Activated naive CD4-positive, alpha-beta T cell treated with anti-CD3 and anti-CD28 coated beads, Interleukin-2, amount 10 ng/mL, durations not matched to agents 7 days and 5 days (primary cell): ENCODE results near the gene VGLL4.
"Not testable (repeated sequence)": the region's sequence is repeated elsewhere in the genome, so short reads cannot be mapped to it uniquely, and the experiment has no call there.

Experiments used
- CTCF ChIA-PET: fragments of 350-600 bp; sonication (Branson Sonifier 250); formaldehyde crosslinking; loops from one replicate; lab custom pipeline; 2021; ENCODE audit warnings: antibody characterized with exemption; lab: Charles Lee
- DNase-seq: peaks from one replicate; pipeline ENCODE4 v3.0.0-alpha.2; 2020
- H3K27ac Mint-ChIP-seq: one replicate; pipeline ENCODE4 v1.8.0; 2021; ENCODE audit warnings: mild to moderate bottlenecking, moderate library complexity, mixed read lengths
- H3K27me3 Mint-ChIP-seq: one replicate; pipeline ENCODE4 v1.8.0; 2021; ENCODE audit warnings: mild to moderate bottlenecking, mixed read lengths
- H3K36me3 Mint-ChIP-seq: one replicate; pipeline ENCODE4 v1.8.0; 2021; ENCODE audit warnings: mixed read lengths
- H3K4me1 Mint-ChIP-seq: one replicate; pipeline ENCODE4 v1.8.0; 2021; ENCODE audit warnings: mixed read lengths
- H3K4me3 Mint-ChIP-seq: one replicate; pipeline ENCODE4 v1.8.0; 2021; ENCODE audit warnings: mild to moderate bottlenecking, moderate library complexity, mixed read lengths
- H3K9me3 Mint-ChIP-seq: one replicate; pipeline ENCODE4 v1.8.0; 2021; ENCODE audit warnings: mixed read lengths

Gene VGLL4

GRCh38 chr3:11584570-11584969, 59.1 kb downstream of the VGLL4 start:
- Mint-ChIP-seq H3K4me3 (no peak overlapping the region), H3K9me3 (no peaks in the 10 kb centered on the region), H3K36me3 (peaks cover 24% of the 10 kb centered on the region), H3K27ac (no peak overlapping the region), H3K4me1 (peaks cover 40% of the 10 kb centered on the region), H3K27me3 (no peaks in the 10 kb centered on the region)
- CTCF ChIA-PET, result no interaction called here
- DNase-seq, result no peak

- CTCF ChIA-PET, result interaction anchor here (0.6 kb wide), 1 partner anchor 222 kb away, joined by 3 read pairs; no protein-coding TSS in a partner anchor
- H3K27me3 Mint-ChIP-seq, result no peaks in the 10 kb centered on the region
- H3K36me3 Mint-ChIP-seq, result peaks cover 20% of the 10 kb centered on the region
- no peaks in the 10 kb centered on the region for H3K9me3 Mint-ChIP-seq
- DNase-seq, result no peak
- H3K4me1 Mint-ChIP-seq, result peaks cover 33% of the 10 kb centered on the region
- H3K27ac Mint-ChIP-seq, result no peak overlapping the region
- no peak overlapping the region for H3K4me3 Mint-ChIP-seq
Measured at GRCh38 chr3:11583638-11584046, 60.1 kb downstream of the VGLL4 start.

- CTCF ChIA-PET, result no interaction called here
Measured at GRCh38 chr3:11583235-11583634, 60.5 kb downstream of the VGLL4 start.

GRCh38 chr3:11582191-11582968, 61.3 kb downstream of the VGLL4 start:
- Mint-ChIP-seq H3K4me3 (no peak overlapping the region), H3K9me3 (no peaks in the 10 kb centered on the region), H3K27me3 (no peaks in the 10 kb centered on the region), H3K4me1 (peaks cover 23% of the 10 kb centered on the region), H3K36me3 (peaks cover 12% of the 10 kb centered on the region), H3K27ac (peak overlapping the region; percentile 2)
- DNase-seq, result peak; percentile 33
- CTCF ChIA-PET, result no interaction called here

More at GRCh38 chr3:11583235-11583634, 60.5 kb downstream of the VGLL4 start:
- Mint-ChIP-seq H3K27ac (no peak overlapping the region), H3K4me3 (no peak overlapping the region), H3K9me3 (no peaks in the 10 kb centered on the region), H3K36me3 (peaks cover 17% of the 10 kb centered on the region), H3K27me3 (no peaks in the 10 kb centered on the region), H3K4me1 (peaks cover 29% of the 10 kb centered on the region)
- DNase-seq, result no peak

GRCh38 chr3:11581237-11582190, 62.2 kb downstream of the VGLL4 start:
- no peak overlapping the region for H3K4me3 Mint-ChIP-seq
- no peak overlapping the region for H3K27ac Mint-ChIP-seq
- peaks cover 8% of the 10 kb centered on the region for H3K36me3 Mint-ChIP-seq
- no peak for DNase-seq
- CTCF ChIA-PET, result interaction anchor here (0.6 kb wide), 1 partner anchor 296 kb away, joined by 3 read pairs; no protein-coding TSS in a partner anchor
- peaks cover 23% of the 10 kb centered on the region for H3K4me1 Mint-ChIP-seq
- H3K9me3 Mint-ChIP-seq, result no peaks in the 10 kb centered on the region
- H3K27me3 Mint-ChIP-seq, result no peaks in the 10 kb centered on the region

- H3K27ac Mint-ChIP-seq, result no peak overlapping the region
- H3K4me3 Mint-ChIP-seq, result no peak overlapping the region
- H3K9me3 Mint-ChIP-seq, result no peaks in the 10 kb centered on the region
- no peak for DNase-seq
- no peaks in the 10 kb centered on the region for H3K27me3 Mint-ChIP-seq
- peaks cover 6% of the 10 kb centered on the region for H3K36me3 Mint-ChIP-seq
- peaks cover 23% of the 10 kb centered on the region for H3K4me1 Mint-ChIP-seq
- CTCF ChIA-PET, result interaction anchor here (0.6 kb wide), 1 partner anchor 295 kb away, joined by 3 read pairs; no protein-coding TSS in a partner anchor
Measured at GRCh38 chr3:11580645-11581044, 63.1 kb downstream of the VGLL4 start.

GRCh38 chr3:11578169-11578568, 65.5 kb downstream of the VGLL4 start:
- CTCF ChIA-PET, result interaction anchor here (0.6 kb wide), 1 partner anchor 99 kb away, joined by 3 read pairs; no protein-coding TSS in a partner anchor
- Mint-ChIP-seq H3K4me3 (no peak overlapping the region), H3K27ac (no peak overlapping the region), H3K4me1 (peaks cover 18% of the 10 kb centered on the region), H3K27me3 (no peaks in the 10 kb centered on the region), H3K36me3 (peaks cover 7% of the 10 kb centered on the region), H3K9me3 (no peaks in the 10 kb centered on the region)
- DNase-seq, result no peak

GRCh38 chr3:11576453-11576852, 67.3 kb downstream of the VGLL4 start:
- Mint-ChIP-seq H3K27ac (no peak overlapping the region), H3K4me1 (peaks cover under 1% of the 10 kb centered on the region), H3K9me3 (no peaks in the 10 kb centered on the region), H3K36me3 (peaks cover 10% of the 10 kb centered on the region), H3K27me3 (no peaks in the 10 kb centered on the region), H3K4me3 (no peak overlapping the region)
- DNase-seq, result no peak
- CTCF ChIA-PET, result no interaction called here

- H3K27ac Mint-ChIP-seq, result no peak overlapping the region
- no peak overlapping the region for H3K4me3 Mint-ChIP-seq
- H3K27me3 Mint-ChIP-seq, result no peaks in the 10 kb centered on the region
- peaks cover 10% of the 10 kb centered on the region for H3K36me3 Mint-ChIP-seq
- no peaks in the 10 kb centered on the region for H3K9me3 Mint-ChIP-seq
- H3K4me1 Mint-ChIP-seq, result no peaks in the 10 kb centered on the region
- DNase-seq, result no peak
- CTCF ChIA-PET, result no interaction called here
Measured at GRCh38 chr3:11575677-11576076, 68.0 kb downstream of the VGLL4 start.

- Mint-ChIP-seq H3K27me3 (no peaks in the 10 kb centered on the region), H3K36me3 (peaks cover 5% of the 10 kb centered on the region), H3K9me3 (no peaks in the 10 kb centered on the region), H3K4me1 (no peaks in the 10 kb centered on the region), H3K27ac (no peak overlapping the region), H3K4me3 (no peak overlapping the region)
- DNase-seq, result no peak
- CTCF ChIA-PET, result no interaction called here
Measured at GRCh38 chr3:11574981-11575669, 68.6 kb downstream of the VGLL4 start.

GRCh38 chr3:11572660-11573059, 71.1 kb downstream of the VGLL4 start:
- H3K4me3 Mint-ChIP-seq, result not testable (repeated sequence)

GRCh38 chr3:11570789-11571495, 72.8 kb downstream of the VGLL4 start:
- Mint-ChIP-seq H3K4me3 (no peak overlapping the region), H3K4me1 (no peaks in the 10 kb centered on the region), H3K36me3 (peaks cover 13% of the 10 kb centered on the region), H3K27ac (peak overlapping the region; percentile 46), H3K27me3 (no peaks in the 10 kb centered on the region), H3K9me3 (no peaks in the 10 kb centered on the region)
- no peak for DNase-seq
- CTCF ChIA-PET, result interaction anchor here (0.7 to 1.0 kb wide), 2 partner anchors 45 to 72 kb away, joined by 3 read pairs; partner anchors contain the start of gene VGLL4

More at GRCh38 chr3:11572660-11573059, 71.1 kb downstream of the VGLL4 start:
- CTCF ChIA-PET, H3K27me3 Mint-ChIP-seq, H3K27ac Mint-ChIP-seq, H3K36me3 Mint-ChIP-seq, DNase-seq, H3K9me3 Mint-ChIP-seq, H3K4me1 Mint-ChIP-seq: not testable (repeated sequence)

- no peak for DNase-seq
- no peaks in the 10 kb centered on the region for H3K4me1 Mint-ChIP-seq
- no peak overlapping the region for H3K4me3 Mint-ChIP-seq
- no peak overlapping the region for H3K27ac Mint-ChIP-seq
- peaks cover 13% of the 10 kb centered on the region for H3K36me3 Mint-ChIP-seq
- H3K27me3 Mint-ChIP-seq, result no peaks in the 10 kb centered on the region
- CTCF ChIA-PET, result interaction anchor here (1.0 kb wide), 1 partner anchor 73 kb away, joined by 3 read pairs; the partner anchor contains the start of gene VGLL4
- H3K9me3 Mint-ChIP-seq, result no peaks in the 10 kb centered on the region
Measured at GRCh38 chr3:11570251-11570650, 73.5 kb downstream of the VGLL4 start.
